Progenitor cell of endocrine pancreas (in vitro differentiated cells): ENCODE results near the gene AHCYL1. TPM values are rescaled to one million over a fixed set of nuclear protein-coding genes. Genes with fewer than 3 reads are reported as not detected.
A peak's percentile ranks its signal among the peaks of the same experiment; 100 is the strongest.

ENCODE experiments used
- DNase-seq: peaks from one replicate; pipeline ENCODE4 v3.0.0; 2021; ENCODE audit warnings: low spot score; ENCODE audit not compliant: unreplicated experiment
- H3K27ac Mint-ChIP-seq: 2 replicates; pipeline ENCODE4 v1.8.0; 2021; ENCODE audit warnings: mild to moderate bottlenecking, moderate library complexity, mixed read lengths
- H3K27me3 Mint-ChIP-seq: 2 replicates; pipeline ENCODE4 v1.8.0; 2021; ENCODE audit warnings: mixed read lengths
- H3K36me3 Mint-ChIP-seq: 2 replicates; pipeline ENCODE4 v1.8.0; 2022; ENCODE audit warnings: mixed read lengths; ENCODE audit not compliant: insufficient read depth
- H3K4me1 Mint-ChIP-seq: 2 replicates; pipeline ENCODE4 v1.8.0; 2021; ENCODE audit warnings: low read depth, mixed read lengths
- H3K4me3 Mint-ChIP-seq: 2 replicates; pipeline ENCODE4 v1.8.0; 2021; ENCODE audit warnings: low read depth, mild to moderate bottlenecking, moderate library complexity, mixed read lengths
- H3K9me3 Mint-ChIP-seq: 2 replicates; pipeline ENCODE4 v1.8.0; 2021; ENCODE audit warnings: low read depth, mixed read lengths
- total RNA-seq: library from RNA; stranded (reverse); gene quantifications from 2 replicates; pipeline ENCODE4 v1.2.1, GENCODE V29; 2021
- TF ChIP-seq, protein P1 (sequence below): fragments of 200-600 bp; sonication (generic); IDR thresholded peaks from one replicate; pipeline ENCODE4 v1.5.0; 2021; ENCODE audit warnings: antibody characterized with exemption, mild to moderate bottlenecking; ENCODE audit not compliant: unreplicated experiment

AHCYL1 gene
- total RNA-seq, 1 donor from 2014 or later, result 90.2 TPM

DNA sequence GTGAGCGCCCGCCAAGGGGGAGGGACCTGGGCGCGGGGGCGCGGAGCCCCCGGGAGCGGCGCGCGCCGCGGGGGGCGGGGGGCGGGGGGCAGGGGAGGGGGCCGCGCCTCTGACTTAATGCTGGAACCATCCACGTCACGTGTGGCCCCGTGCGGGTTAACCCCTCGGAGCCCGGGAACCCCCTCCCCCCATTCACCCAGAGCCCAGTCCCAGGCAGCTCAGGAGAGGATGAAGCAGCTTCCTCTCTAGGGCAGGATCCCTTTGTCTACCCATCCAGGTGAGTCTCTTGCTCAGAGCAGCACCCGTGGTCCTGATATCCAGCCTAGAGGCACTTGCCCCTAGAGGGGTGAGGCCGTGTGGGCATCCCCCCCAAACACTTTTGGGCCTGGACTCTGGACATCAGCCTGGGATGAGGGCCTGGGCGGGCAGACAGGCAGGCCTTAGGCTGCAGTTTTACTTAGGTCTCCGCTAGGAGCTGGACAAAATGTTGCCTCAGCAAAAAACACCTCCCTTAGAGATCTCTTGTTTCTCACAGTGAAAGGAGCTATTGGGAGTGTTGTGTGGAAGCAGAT, 86.2 kb downstream of the AHCYL1 start, which contains the start of gene ALX3:
Gene ALX3 (minus strand): TSS at position 2 of the 572 bp plus-strand sequence. CDS start 60 bp downstream, outside the sequence.
- Mint-ChIP-seq H3K36me3 (no peaks in the 10 kb centered on the region), H3K27me3 (peaks cover 92% of the 10 kb centered on the region), H3K9me3 (no peaks in the 10 kb centered on the region), H3K4me3 (peak within 1 kb of the TSS; percentile 63), H3K27ac (no peak within 1 kb of the TSS), H3K4me1 (peaks cover 5% of the 10 kb centered on the region)
- TF ChIP-seq, protein P1, sequence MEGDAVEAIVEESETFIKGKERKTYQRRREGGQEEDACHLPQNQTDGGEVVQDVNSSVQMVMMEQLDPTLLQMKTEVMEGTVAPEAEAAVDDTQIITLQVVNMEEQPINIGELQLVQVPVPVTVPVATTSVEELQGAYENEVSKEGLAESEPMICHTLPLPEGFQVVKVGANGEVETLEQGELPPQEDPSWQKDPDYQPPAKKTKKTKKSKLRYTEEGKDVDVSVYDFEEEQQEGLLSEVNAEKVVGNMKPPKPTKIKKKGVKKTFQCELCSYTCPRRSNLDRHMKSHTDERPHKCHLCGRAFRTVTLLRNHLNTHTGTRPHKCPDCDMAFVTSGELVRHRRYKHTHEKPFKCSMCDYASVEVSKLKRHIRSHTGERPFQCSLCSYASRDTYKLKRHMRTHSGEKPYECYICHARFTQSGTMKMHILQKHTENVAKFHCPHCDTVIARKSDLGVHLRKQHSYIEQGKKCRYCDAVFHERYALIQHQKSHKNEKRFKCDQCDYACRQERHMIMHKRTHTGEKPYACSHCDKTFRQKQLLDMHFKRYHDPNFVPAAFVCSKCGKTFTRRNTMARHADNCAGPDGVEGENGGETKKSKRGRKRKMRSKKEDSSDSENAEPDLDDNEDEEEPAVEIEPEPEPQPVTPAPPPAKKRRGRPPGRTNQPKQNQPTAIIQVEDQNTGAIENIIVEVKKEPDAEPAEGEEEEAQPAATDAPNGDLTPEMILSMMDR, result no peak
- no peak for DNase-seq

Other genes starting within 250 kb of the AHCYL1 start
- gene GSTM3, start 243.7 kb upstream of the AHCYL1 start, total RNA-seq, result 77.8 and 83.1 TPM in 2 replicates
- 9.5 and 14.2 TPM in 2 replicates for gene EPS8L3, start 220.8 kb upstream of the AHCYL1 start, total RNA-seq
- 0.89 and 2.9 TPM in 2 replicates for gene CSF1, start 73.9 kb upstream of the AHCYL1 start, total RNA-seq
- 79.1 and 86.4 TPM in 2 replicates for gene STRIP1, start 49.9 kb downstream of the AHCYL1 start, total RNA-seq
- 2.8 and 3.7 TPM in 2 replicates for gene ALX3, start 85.9 kb downstream of the AHCYL1 start, total RNA-seq
- gene UBL4B, start 127.7 kb downstream of the AHCYL1 start, total RNA-seq, result 0.20 TPM in 1 of 2 replicates, not detected in the other
- 0.11 TPM in 1 of 2 replicates, not detected in the other for gene SLC6A17, start 165.7 kb downstream of the AHCYL1 start, total RNA-seq
- 1.1 and 1.5 TPM in 2 replicates for gene KCNC4, start 225.5 kb downstream of the AHCYL1 start, total RNA-seq